Ascending aorta (tissue), 2 donors: Measurements from ENCODE around the gene DAB1. TPM values are rescaled to one million over a fixed set of nuclear protein-coding genes. Genes with fewer than 3 reads are reported as not detected.

Experiments
- DNase-seq, 2 donors: peaks; one replicate each; pipeline ENCODE4 v3.0.0-alpha.2; 2019; ENCODE audit warnings: low spot score in 2 of 2
- H3K27ac ChIP-seq, 2 donors: fragments of 200-600 bp; sonication (generic); one replicate each; pipeline ENCODE4 v1.5.1; 2016 to 2017; ENCODE audit warnings: mild to moderate bottlenecking in 1 of 2
- H3K27me3 ChIP-seq: fragments of 200-600 bp; sonication (generic); one replicate; pipeline ENCODE4 v1.5.1; 2017
- H3K36me3 ChIP-seq, 2 donors: fragments of 200-600 bp; sonication (generic); one replicate each; pipeline ENCODE4 v1.5.1; 2016
- H3K4me1 ChIP-seq, 2 donors: fragments of 200-600 bp; sonication (generic); one replicate each; pipeline ENCODE4 v1.5.1; 2016 to 2017; ENCODE audit warnings: mild to moderate bottlenecking in 1 of 2
- H3K4me3 ChIP-seq, 2 donors: fragments of 200-600 bp; sonication (generic); one replicate each; pipeline ENCODE4 v1.5.1; 2016 to 2017; ENCODE audit warnings: mild to moderate bottlenecking in 1 of 2
- H3K9me3 ChIP-seq, 2 donors: fragments of 200-600 bp; sonication (generic); one replicate each; pipeline ENCODE4 v1.5.1; 2016
- intact Hi-C: fragments of 100-400 bp; cut with DNase I; formaldehyde crosslinking; loops from one replicate; pipeline ENCODE4 v1.15.1; 2023
- total RNA-seq: library from RNA; depleted of rRNA; stranded (reverse); fragments of >200 nt; gene quantifications from one replicate; pipeline ENCODE4 v1.1.0, GENCODE V29; 2016
- TF ChIP-seq, protein P1 (sequence below), 3 experiments: fragments of 200-600 bp in 2 of 3; fragments of 450-650 bp in 1 of 3; sonication (generic) in 2 of 3; IDR thresholded peaks; one replicate each; pipeline ENCODE4 v1.5.1; 2016 to 2019; ENCODE audit warnings: antibody characterized with exemption in 3 of 3, mild to moderate bottlenecking in 1 of 3, moderate library complexity in 1 of 3

Gene DAB1
- total RNA-seq, 1 donor from 2014 or later: not detected

DNA sequence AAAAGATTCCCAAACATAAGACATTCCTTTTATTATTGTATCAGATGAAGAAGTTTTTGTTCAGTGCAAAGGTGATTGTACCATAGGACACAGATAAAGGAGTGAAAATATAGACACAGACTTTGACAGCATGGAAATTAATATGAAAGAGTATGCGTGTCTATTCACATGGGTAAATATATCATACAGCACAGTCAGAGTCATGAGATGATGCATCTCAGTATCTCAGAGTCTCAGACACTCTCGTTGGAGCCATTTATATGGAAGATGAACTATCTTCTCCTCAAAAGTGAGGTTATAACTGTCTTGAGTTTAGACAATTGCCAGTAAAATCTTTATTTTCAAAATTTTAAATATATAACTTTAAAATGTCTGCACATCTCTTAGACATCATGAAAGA lies 299.7 kb downstream of the DAB1 start:
- DNase-seq: no peak
- no peaks in the 10 kb centered on the region for H3K36me3 ChIP-seq
- intact Hi-C loops: no loop called here
- no peaks in the 10 kb centered on the region for H3K27me3 ChIP-seq
- H3K4me1 ChIP-seq: no peaks in the 10 kb centered on the region
- H3K27ac ChIP-seq: no peak overlapping the region
- H3K4me3 ChIP-seq: no peak overlapping the region
- H3K9me3 ChIP-seq: no peaks in the 10 kb centered on the region
- TF ChIP-seq, protein P1, sequence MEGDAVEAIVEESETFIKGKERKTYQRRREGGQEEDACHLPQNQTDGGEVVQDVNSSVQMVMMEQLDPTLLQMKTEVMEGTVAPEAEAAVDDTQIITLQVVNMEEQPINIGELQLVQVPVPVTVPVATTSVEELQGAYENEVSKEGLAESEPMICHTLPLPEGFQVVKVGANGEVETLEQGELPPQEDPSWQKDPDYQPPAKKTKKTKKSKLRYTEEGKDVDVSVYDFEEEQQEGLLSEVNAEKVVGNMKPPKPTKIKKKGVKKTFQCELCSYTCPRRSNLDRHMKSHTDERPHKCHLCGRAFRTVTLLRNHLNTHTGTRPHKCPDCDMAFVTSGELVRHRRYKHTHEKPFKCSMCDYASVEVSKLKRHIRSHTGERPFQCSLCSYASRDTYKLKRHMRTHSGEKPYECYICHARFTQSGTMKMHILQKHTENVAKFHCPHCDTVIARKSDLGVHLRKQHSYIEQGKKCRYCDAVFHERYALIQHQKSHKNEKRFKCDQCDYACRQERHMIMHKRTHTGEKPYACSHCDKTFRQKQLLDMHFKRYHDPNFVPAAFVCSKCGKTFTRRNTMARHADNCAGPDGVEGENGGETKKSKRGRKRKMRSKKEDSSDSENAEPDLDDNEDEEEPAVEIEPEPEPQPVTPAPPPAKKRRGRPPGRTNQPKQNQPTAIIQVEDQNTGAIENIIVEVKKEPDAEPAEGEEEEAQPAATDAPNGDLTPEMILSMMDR (IDR thresholded peaks at IDR 0.05): no peak

DNA sequence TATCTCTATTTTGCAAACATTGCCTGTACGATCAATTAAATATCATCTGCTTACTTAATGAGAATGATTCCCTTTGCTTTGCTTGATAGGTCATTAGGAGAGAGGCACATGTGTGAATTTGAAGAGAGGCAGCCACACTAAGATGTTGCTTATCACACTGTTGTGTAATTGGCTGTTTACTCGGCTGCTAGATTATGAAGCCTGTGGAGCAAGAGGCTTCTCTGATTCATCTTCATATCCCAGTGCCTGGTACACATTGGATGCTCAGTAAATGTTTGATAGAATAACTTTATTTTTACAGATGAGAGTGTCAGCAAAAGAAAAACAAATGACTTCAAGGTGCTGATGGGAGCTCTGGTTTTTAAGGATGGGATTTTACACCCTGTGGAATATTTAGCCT lies 301.8 kb downstream of the DAB1 start:
- no peaks in the 10 kb centered on the region for H3K9me3 ChIP-seq
- no peak overlapping the region for H3K4me3 ChIP-seq
- H3K27me3 ChIP-seq: no peaks in the 10 kb centered on the region
- H3K4me1 ChIP-seq: no peaks in the 10 kb centered on the region
- TF ChIP-seq, protein P1 (IDR thresholded peaks at IDR 0.05): no peak
- no peak for DNase-seq
- intact Hi-C loops: no loop called here
- no peaks in the 10 kb centered on the region for H3K36me3 ChIP-seq
- no peak overlapping the region for H3K27ac ChIP-seq

DNA sequence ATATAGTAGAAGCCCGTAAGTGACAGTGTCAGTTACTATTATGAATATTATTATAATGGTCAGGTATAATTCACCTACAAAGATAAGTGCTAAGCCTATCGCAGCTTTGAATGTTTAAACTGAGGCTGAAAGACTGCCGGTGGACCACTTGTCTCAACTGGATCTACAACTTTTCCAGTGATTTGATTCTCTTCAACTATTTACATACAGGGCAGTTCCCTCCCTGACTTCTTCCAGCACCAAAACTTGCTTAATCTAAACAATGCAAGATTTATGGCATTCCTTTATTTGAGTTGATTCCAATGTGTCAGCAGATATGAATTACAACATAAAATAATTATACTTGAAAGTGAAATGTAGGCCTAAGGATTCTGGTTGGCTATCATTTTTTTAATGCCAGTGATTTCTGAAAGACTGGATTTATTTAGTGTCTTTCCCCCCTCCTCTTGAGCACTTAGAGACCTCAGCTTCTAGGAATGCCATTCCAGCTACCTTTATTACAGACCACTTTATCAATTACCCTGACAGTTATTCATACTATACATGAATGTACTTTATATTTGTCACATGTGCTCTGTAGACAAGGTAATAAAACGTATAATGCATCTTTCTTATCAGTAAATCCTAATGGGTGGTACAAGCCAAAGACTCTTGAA lies 304.8 kb downstream of the DAB1 start:
- no peak overlapping the region for H3K4me3 ChIP-seq
- no peaks in the 10 kb centered on the region for H3K36me3 ChIP-seq
- no peaks in the 10 kb centered on the region for H3K27me3 ChIP-seq
- intact Hi-C loops: no loop called here
- H3K9me3 ChIP-seq: no peaks in the 10 kb centered on the region
- no peaks in the 10 kb centered on the region for H3K4me1 ChIP-seq
- TF ChIP-seq, protein P1 (IDR thresholded peaks at IDR 0.05): no peak
- no peak for DNase-seq
- no peak overlapping the region for H3K27ac ChIP-seq

DNA sequence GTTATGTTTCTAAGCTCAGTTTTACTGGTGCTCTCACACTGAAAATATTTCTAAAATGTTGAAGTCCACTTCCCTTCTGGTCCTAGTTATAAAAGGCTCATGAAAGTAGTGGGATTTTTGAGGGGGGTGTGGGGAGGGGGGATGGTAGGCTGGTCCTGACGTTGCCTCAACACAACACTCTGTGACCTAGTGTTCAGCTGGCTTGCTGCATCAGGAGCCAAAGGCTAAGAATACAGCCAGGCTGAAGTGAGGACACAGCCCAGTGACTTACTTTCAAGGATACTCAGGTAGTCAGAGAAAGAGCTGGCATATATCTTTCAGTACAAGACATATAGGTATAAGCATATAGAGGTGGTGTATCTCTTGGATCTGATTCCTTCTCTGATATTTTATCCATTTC lies 306.1 kb downstream of the DAB1 start:
- H3K9me3 ChIP-seq: no peaks in the 10 kb centered on the region
- no peak overlapping the region for H3K27ac ChIP-seq
- no peaks in the 10 kb centered on the region for H3K36me3 ChIP-seq
- TF ChIP-seq, protein P1 (IDR thresholded peaks at IDR 0.05): no peak
- no peaks in the 10 kb centered on the region for H3K4me1 ChIP-seq
- intact Hi-C loops: no loop called here
- H3K4me3 ChIP-seq: no peak overlapping the region
- DNase-seq: no peak
- H3K27me3 ChIP-seq: no peaks in the 10 kb centered on the region

DNA sequence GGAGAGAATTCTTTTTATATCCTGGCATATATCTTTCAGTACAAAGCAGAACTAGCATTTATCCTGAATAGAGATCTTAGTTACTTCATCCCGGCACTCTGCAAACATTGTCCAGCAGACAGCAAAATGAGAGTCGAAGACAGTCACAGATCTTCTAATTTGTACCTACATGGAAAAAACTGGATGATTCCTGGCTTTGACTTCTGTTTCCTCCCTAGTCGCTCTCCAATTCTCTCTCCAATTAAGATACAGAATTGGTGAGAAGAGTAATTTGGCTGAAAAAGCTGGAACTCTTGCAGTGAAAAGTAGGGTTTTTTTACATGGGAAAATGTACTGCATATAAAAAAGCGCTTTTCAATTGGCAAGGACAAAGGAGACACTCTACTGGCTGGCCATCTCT lies 307.0 kb downstream of the DAB1 start:
- intact Hi-C loops: no loop called here
- no peak overlapping the region for H3K4me3 ChIP-seq
- TF ChIP-seq, protein P1 (IDR thresholded peaks at IDR 0.05): no peak
- DNase-seq: no peak
- H3K36me3 ChIP-seq: no peaks in the 10 kb centered on the region
- no peaks in the 10 kb centered on the region for H3K27me3 ChIP-seq
- H3K9me3 ChIP-seq: no peaks in the 10 kb centered on the region
- no peaks in the 10 kb centered on the region for H3K4me1 ChIP-seq
- no peak overlapping the region for H3K27ac ChIP-seq
